GM12878 (cell line): ENCODE results near the gene MVK.

ENCODE experiments used
- CEBPB ChIP-seq, 2 experiments: fragments of 150-350 bp in 1 of 2; IDR thresholded peaks; 2 replicates each; pipeline ENCODE4 v1.6.1; 2012 to 2014; ENCODE audit warnings: low read depth in 2 of 2, low read length in 2 of 2, borderline replicate concordance in 1 of 2, inconsistent platforms in 1 of 2
- GABPA ChIP-seq: IDR thresholded peaks from 2 replicates; pipeline ENCODE4 v1.6.1; 2014; ENCODE audit warnings: antibody characterized with exemption, low read depth, mild to moderate bottlenecking, inconsistent platforms
- HCFC1 ChIP-seq: fragments of 150-350 bp; IDR thresholded peaks from 2 replicates; pipeline ENCODE4 v1.6.1; 2014; ENCODE audit warnings: low read length
- NBN ChIP-seq: fragments of 450-650 bp; IDR thresholded peaks from 2 replicates; pipeline ENCODE4 v1.6.1; 2016
- NFYB ChIP-seq: IDR thresholded peaks from 2 replicates; pipeline ENCODE4 v1.6.1; 2011; ENCODE audit warnings: low read depth, mild to moderate bottlenecking, low read length, improper control_type of control experiment, moderate library complexity; ENCODE audit not compliant: insufficient read depth
- POLR2AphosphoS5 ChIP-seq: IDR thresholded peaks from 2 replicates; pipeline ENCODE4 v1.6.1; 2011; ENCODE audit warnings: mild to moderate bottlenecking, low read length, inconsistent platforms
- SMC3 ChIP-seq: IDR thresholded peaks from 2 replicates; pipeline ENCODE4 v1.6.1; 2011; ENCODE audit warnings: low read length, improper control_type of control experiment, borderline replicate concordance
- TBL1XR1 ChIP-seq: IDR thresholded peaks from 2 replicates; pipeline ENCODE4 v1.6.1; 2012; ENCODE audit warnings: low read depth, low read length, improper control_type of control experiment
- USF1 ChIP-seq: IDR thresholded peaks from 2 replicates; pipeline ENCODE4 v1.6.1; 2011; ENCODE audit warnings: borderline replicate concordance, low read depth, mild to moderate bottlenecking, moderate library complexity, mixed read lengths, low read length; ENCODE audit not compliant: insufficient read depth; ENCODE audit errors: extremely low read length
- ZNF592 ChIP-seq: fragments of 450-650 bp; IDR thresholded peaks from 2 replicates; pipeline ENCODE4 v1.6.1; 2017; ENCODE audit warnings: mild to moderate bottlenecking, moderate library complexity
- TF ChIP-seq, protein P1 (sequence below): fragments of 450-650 bp; IDR thresholded peaks from 2 replicates; pipeline ENCODE4 v1.6.1; 2016; ENCODE audit warnings: mild to moderate bottlenecking
- TF ChIP-seq, protein P2 (sequence below): fragments of 450-650 bp; IDR thresholded peaks from 2 replicates; pipeline ENCODE4 v1.6.1; 2018; ENCODE audit warnings: borderline replicate concordance, mild to moderate bottlenecking; ENCODE audit not compliant: partially characterized antibody
- TF ChIP-seq, protein P3 (sequence below), 3 experiments: IDR thresholded peaks in 2 of 3; conservative IDR thresholded peaks in 1 of 3; 2 replicates each; pipeline ENCODE4 v1.5.1; 2011; ENCODE audit warnings: low read depth in 3 of 3, low read length in 3 of 3, mild to moderate bottlenecking in 3 of 3, control low read depth in 2 of 3, moderate library complexity in 2 of 3, inconsistent platforms in 1 of 3, mixed read lengths in 1 of 3; ENCODE audit not compliant: control insufficient read depth in 2 of 3, insufficient read depth in 1 of 3; ENCODE audit errors: extremely low read depth in 1 of 3
- TF ChIP-seq, protein P4 (sequence below): IDR thresholded peaks from 2 replicates; pipeline ENCODE4 v1.6.1; 2011; ENCODE audit warnings: low read depth, mild to moderate bottlenecking, low read length, moderate library complexity, borderline replicate concordance; ENCODE audit errors: extremely low read depth

GRCh38 chr12:109549613-109550270, 23.9 kb upstream of the MVK start:
- TF ChIP-seq, protein P1, sequence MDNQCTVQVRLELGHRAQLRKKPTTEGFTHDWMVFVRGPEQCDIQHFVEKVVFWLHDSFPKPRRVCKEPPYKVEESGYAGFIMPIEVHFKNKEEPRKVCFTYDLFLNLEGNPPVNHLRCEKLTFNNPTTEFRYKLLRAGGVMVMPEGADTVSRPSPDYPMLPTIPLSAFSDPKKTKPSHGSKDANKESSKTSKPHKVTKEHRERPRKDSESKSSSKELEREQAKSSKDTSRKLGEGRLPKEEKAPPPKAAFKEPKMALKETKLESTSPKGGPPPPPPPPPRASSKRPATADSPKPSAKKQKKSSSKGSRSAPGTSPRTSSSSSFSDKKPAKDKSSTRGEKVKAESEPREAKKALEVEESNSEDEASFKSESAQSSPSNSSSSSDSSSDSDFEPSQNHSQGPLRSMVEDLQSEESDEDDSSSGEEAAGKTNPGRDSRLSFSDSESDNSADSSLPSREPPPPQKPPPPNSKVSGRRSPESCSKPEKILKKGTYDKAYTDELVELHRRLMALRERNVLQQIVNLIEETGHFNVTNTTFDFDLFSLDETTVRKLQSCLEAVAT = no peak
- TF ChIP-seq NBN (no peak), ZNF592 (no peak), TBL1XR1 (no peak), NFYB (no peak), POLR2AphosphoS5 (no peak), HCFC1 (no peak), SMC3 (no peak), USF1 (no peak), CEBPB (IDR thresholded peaks at IDR 0.05; ENCODE audit: borderline replicate concordance in 1 of 2, low read depth in 2 of 2, low read length in 2 of 2) (no peak), GABPA (no peak)
- TF ChIP-seq, protein P2, sequence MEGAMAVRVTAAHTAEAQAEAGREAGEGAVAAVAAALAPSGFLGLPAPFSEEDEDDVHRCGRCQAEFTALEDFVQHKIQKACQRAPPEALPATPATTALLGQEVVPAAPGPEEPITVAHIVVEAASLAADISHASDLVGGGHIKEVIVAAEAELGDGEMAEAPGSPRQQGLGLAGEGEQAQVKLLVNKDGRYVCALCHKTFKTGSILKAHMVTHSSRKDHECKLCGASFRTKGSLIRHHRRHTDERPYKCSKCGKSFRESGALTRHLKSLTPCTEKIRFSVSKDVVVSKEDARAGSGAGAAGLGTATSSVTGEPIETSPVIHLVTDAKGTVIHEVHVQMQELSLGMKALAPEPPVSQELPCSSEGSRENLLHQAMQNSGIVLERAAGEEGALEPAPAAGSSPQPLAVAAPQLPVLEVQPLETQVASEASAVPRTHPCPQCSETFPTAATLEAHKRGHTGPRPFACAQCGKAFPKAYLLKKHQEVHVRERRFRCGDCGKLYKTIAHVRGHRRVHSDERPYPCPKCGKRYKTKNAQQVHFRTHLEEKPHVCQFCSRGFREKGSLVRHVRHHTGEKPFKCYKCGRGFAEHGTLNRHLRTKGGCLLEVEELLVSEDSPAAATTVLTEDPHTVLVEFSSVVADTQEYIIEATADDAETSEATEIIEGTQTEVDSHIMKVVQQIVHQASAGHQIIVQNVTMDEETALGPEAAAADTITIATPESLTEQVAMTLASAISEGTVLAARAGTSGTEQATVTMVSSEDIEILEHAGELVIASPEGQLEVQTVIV = no peak
- TF ChIP-seq, protein P3, sequence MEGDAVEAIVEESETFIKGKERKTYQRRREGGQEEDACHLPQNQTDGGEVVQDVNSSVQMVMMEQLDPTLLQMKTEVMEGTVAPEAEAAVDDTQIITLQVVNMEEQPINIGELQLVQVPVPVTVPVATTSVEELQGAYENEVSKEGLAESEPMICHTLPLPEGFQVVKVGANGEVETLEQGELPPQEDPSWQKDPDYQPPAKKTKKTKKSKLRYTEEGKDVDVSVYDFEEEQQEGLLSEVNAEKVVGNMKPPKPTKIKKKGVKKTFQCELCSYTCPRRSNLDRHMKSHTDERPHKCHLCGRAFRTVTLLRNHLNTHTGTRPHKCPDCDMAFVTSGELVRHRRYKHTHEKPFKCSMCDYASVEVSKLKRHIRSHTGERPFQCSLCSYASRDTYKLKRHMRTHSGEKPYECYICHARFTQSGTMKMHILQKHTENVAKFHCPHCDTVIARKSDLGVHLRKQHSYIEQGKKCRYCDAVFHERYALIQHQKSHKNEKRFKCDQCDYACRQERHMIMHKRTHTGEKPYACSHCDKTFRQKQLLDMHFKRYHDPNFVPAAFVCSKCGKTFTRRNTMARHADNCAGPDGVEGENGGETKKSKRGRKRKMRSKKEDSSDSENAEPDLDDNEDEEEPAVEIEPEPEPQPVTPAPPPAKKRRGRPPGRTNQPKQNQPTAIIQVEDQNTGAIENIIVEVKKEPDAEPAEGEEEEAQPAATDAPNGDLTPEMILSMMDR (IDR thresholded peaks at IDR 0.05 in 2 of 3, conservative IDR thresholded peaks at IDR 0.05 in 1 of 3; ENCODE audit: control insufficient read depth in 2 of 3, extremely low read depth in 1 of 3, insufficient read depth in 1 of 3, low read depth in 3 of 3, low read length in 3 of 3) = no peak
- TF ChIP-seq, protein P4, sequence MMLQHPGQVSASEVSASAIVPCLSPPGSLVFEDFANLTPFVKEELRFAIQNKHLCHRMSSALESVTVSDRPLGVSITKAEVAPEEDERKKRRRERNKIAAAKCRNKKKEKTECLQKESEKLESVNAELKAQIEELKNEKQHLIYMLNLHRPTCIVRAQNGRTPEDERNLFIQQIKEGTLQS = no peak
